Measurements from ENCODE around the gene ARHGAP24. TPM values are rescaled to one million over a fixed set of nuclear protein-coding genes. Genes with fewer than 3 reads are reported as not detected.

Gene ARHGAP24
- total RNA-seq, 2 donors from 2014 or later: 66.8 to 85.6 TPM

DNA sequence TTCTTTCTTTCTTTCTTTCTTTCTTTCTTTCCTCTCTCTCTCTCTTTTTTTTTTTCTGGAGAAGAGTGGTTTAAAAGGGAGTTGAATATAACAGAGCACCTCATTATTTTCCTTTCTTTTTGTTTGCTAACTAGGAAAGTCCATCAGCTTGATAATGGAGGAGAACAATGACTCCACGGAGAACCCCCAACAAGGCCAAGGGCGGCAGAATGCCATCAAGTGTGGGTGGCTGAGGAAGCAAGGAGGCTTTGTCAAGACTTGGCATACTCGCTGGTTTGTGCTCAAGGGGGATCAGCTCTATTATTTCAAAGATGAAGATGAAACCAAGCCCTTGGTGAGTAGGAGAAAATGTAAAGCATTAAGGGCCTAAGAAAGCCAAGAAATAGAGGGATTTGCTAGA is 95.4 kb downstream of the ARHGAP24 start:
- Histone ChIP-seq H3K9ac (ENCODE audit: extremely low read depth, low read length, poor library complexity, severe bottlenecking) (no peak overlapping the region), H3K36me3 (ENCODE audit: control insufficient read depth, insufficient read depth, low read length) (no peaks in the 10 kb centered on the region), H3K27ac (ENCODE audit: low read depth, low read length) (no peak overlapping the region), H3K9me3 (ENCODE audit: control insufficient read depth, low read length) (no peaks in the 10 kb centered on the region), H3K4me3 (ENCODE audit: low read length) (no peak overlapping the region), H3K4me1 (ENCODE audit: control insufficient read depth, insufficient read depth, low read length) (peaks cover 2% of the 10 kb centered on the region), H3K27me3 (ENCODE audit: control insufficient read depth, insufficient read depth, low read length, poor library complexity, severe bottlenecking) (no peaks in the 10 kb centered on the region)
- Mint-ChIP-seq H3K4me3 (no peak overlapping the region), H3K27ac (no peak overlapping the region), H3K4me1 (peaks cover 7% of the 10 kb centered on the region), H3K27me3 (ENCODE audit: insufficient read depth) (no peaks in the 10 kb centered on the region), H3K9me3 (no peaks in the 10 kb centered on the region), H3K36me3 (ENCODE audit: low read depth) (no peaks in the 10 kb centered on the region)
- TF ChIP-seq, protein P1, sequence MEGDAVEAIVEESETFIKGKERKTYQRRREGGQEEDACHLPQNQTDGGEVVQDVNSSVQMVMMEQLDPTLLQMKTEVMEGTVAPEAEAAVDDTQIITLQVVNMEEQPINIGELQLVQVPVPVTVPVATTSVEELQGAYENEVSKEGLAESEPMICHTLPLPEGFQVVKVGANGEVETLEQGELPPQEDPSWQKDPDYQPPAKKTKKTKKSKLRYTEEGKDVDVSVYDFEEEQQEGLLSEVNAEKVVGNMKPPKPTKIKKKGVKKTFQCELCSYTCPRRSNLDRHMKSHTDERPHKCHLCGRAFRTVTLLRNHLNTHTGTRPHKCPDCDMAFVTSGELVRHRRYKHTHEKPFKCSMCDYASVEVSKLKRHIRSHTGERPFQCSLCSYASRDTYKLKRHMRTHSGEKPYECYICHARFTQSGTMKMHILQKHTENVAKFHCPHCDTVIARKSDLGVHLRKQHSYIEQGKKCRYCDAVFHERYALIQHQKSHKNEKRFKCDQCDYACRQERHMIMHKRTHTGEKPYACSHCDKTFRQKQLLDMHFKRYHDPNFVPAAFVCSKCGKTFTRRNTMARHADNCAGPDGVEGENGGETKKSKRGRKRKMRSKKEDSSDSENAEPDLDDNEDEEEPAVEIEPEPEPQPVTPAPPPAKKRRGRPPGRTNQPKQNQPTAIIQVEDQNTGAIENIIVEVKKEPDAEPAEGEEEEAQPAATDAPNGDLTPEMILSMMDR (conservative IDR thresholded peaks at IDR 0.05): no peak
- 78% methylated on average over 3 of the region's 3 CpGs; no CpG with 5 or more reads in 1 of the 2 experiments for WGBS, 2 experiments (ENCODE audit: insufficient coverage in 1 of 2, insufficient read length in 1 of 2)
- no peak for DNase-seq

GRCh38 chr4:85571008-85571407 is 96.1 kb downstream of the ARHGAP24 start:
- TF ChIP-seq, protein P1 (conservative IDR thresholded peaks at IDR 0.05): no peak
- peaks cover 2% of the 10 kb centered on the region for H3K4me1 ChIP-seq (ENCODE audit: control insufficient read depth, insufficient read depth, low read length)
- H3K4me3 Mint-ChIP-seq: no peak overlapping the region

DNA sequence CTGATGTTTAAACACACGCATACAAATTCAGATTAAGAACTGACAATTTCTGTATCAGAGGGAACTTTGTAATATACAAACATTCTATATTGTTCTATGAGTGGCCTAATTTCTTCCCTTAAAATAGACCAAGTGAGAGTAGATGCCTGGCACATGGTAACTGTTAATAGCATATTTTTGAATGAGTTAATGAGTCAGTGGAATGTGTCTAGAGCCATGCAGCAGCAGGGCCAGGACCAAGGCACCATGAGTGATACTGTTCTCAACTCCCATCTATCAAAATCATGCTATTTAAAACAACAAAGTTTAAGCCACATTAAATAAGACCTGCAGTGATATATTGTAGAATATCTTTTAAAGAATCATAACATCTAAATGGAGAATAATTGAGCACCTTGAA is 98.3 kb downstream of the ARHGAP24 start:
- no peak overlapping the region for H3K9ac ChIP-seq (ENCODE audit: extremely low read depth, low read length, poor library complexity, severe bottlenecking)
- Mint-ChIP-seq H3K36me3 (ENCODE audit: low read depth) (no peaks in the 10 kb centered on the region), H3K4me3 (no peak overlapping the region), H3K9me3 (no peaks in the 10 kb centered on the region), H3K4me1 (peaks cover 7% of the 10 kb centered on the region), H3K27me3 (ENCODE audit: insufficient read depth) (no peaks in the 10 kb centered on the region), H3K27ac (no peak overlapping the region)
- TF ChIP-seq, protein P1 (conservative IDR thresholded peaks at IDR 0.05): no peak
- no peak overlapping the region for H3K4me3 ChIP-seq (ENCODE audit: low read length)
- 100% methylated on average over 1 of the region's 1 CpG; no CpG with 5 or more reads in 1 of the 2 experiments for WGBS, 2 experiments (ENCODE audit: insufficient coverage in 1 of 2, insufficient read length in 1 of 2)
- H3K27ac ChIP-seq (ENCODE audit: low read depth, low read length): no peak overlapping the region
- H3K9me3 ChIP-seq (ENCODE audit: control insufficient read depth, low read length): no peaks in the 10 kb centered on the region
- H3K36me3 ChIP-seq (ENCODE audit: control insufficient read depth, insufficient read depth, low read length): no peaks in the 10 kb centered on the region
- H3K27me3 ChIP-seq (ENCODE audit: control insufficient read depth, insufficient read depth, low read length, poor library complexity, severe bottlenecking): no peaks in the 10 kb centered on the region
- DNase-seq: no peak
- peaks cover 2% of the 10 kb centered on the region for H3K4me1 ChIP-seq (ENCODE audit: control insufficient read depth, insufficient read depth, low read length)

More at GRCh38 chr4:85571008-85571407, 96.1 kb downstream of the ARHGAP24 start:
- H3K9me3 ChIP-seq (ENCODE audit: control insufficient read depth, low read length): no peaks in the 10 kb centered on the region
- no peak overlapping the region for H3K27ac ChIP-seq (ENCODE audit: low read depth, low read length)
- Mint-ChIP-seq H3K36me3 (ENCODE audit: low read depth) (no peaks in the 10 kb centered on the region), H3K9me3 (no peaks in the 10 kb centered on the region), H3K27me3 (ENCODE audit: insufficient read depth) (no peaks in the 10 kb centered on the region), H3K4me1 (peaks cover 7% of the 10 kb centered on the region), H3K27ac (no peak overlapping the region)
- no peak for DNase-seq
- H3K36me3 ChIP-seq (ENCODE audit: control insufficient read depth, insufficient read depth, low read length): no peaks in the 10 kb centered on the region
- no peaks in the 10 kb centered on the region for H3K27me3 ChIP-seq (ENCODE audit: control insufficient read depth, insufficient read depth, low read length, poor library complexity, severe bottlenecking)
- H3K9ac ChIP-seq (ENCODE audit: extremely low read depth, low read length, poor library complexity, severe bottlenecking): no peak overlapping the region
- H3K4me3 ChIP-seq (ENCODE audit: low read length): no peak overlapping the region

All from endodermal cell (in vitro differentiated cells).